ENCODE results near the gene CALY. TPM values are rescaled to one million over a fixed set of nuclear protein-coding genes. Genes with fewer than 3 reads are reported as not detected.
A peak's percentile ranks its signal among the peaks of the same experiment; 100 is the strongest.

The CALY gene
- total RNA-seq, 1 donor from 2014 or later = 4.7 TPM

DNA sequence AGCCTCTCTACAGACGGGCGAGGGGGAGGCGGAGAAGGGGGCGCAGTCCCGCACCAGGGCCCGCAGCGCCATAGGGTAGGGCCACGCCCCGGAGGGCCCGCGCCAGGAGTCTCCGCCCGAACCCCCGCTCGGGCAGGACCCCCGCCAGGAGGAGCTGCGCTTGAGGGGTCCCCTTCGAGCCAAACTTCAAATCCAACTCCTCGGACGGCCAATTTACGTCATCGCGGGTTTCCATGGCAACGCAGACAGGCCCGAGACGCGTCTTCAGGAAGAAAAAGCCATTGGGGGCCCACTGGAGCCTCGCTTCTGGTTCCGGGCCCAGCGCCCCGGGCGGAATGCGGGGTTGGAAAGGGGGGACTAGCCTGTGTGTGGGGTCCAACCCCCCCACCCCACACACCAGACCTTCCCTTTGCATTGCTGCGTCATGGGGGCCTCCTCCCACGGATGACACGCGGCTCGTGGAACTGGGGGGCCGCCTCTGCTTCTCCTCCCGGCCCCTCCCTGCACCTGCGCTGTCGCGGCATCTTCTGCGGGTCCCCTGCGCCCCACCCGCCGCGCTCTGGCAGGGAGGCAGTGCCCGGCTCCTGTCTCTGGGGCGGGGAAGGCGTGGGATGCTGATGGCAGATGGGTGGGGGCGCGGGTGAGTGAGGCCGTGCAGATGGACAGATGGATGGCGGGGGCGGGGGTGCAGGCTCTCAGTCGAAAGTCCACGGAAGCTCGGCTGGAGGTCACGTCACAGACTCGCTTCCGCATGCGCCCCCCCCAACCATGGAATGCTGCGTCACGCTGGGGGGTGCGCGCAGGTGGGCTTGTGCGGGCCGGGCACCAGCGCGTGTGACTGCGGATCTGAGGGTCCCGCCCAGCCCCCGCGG lies 1.2 kb downstream of the CALY start:
- intact Hi-C loops (cut with DNase I) = no loop called here
- no peak overlapping the region for H3K27ac ChIP-seq
- peaks cover 7% of the 10 kb centered on the region for H3K27me3 ChIP-seq
- TF ChIP-seq POLR2AphosphoS5 (IDR thresholded peaks at IDR 0.05; ENCODE audit: insufficient read depth in 1 of 2, low read depth in 1 of 2) (no peak), POLR2A (IDR thresholded peaks at IDR 0.05) (no peak)
- TF ChIP-seq, protein P1, sequence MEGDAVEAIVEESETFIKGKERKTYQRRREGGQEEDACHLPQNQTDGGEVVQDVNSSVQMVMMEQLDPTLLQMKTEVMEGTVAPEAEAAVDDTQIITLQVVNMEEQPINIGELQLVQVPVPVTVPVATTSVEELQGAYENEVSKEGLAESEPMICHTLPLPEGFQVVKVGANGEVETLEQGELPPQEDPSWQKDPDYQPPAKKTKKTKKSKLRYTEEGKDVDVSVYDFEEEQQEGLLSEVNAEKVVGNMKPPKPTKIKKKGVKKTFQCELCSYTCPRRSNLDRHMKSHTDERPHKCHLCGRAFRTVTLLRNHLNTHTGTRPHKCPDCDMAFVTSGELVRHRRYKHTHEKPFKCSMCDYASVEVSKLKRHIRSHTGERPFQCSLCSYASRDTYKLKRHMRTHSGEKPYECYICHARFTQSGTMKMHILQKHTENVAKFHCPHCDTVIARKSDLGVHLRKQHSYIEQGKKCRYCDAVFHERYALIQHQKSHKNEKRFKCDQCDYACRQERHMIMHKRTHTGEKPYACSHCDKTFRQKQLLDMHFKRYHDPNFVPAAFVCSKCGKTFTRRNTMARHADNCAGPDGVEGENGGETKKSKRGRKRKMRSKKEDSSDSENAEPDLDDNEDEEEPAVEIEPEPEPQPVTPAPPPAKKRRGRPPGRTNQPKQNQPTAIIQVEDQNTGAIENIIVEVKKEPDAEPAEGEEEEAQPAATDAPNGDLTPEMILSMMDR (IDR thresholded peaks at IDR 0.05) = no peak
- peak overlapping the region; percentile 29 to 41 for H3K4me3 ChIP-seq
- peaks cover 25% of the 10 kb centered on the region for H3K4me1 ChIP-seq
- no peaks in the 10 kb centered on the region for H3K9me3 ChIP-seq
- no peaks in the 10 kb centered on the region for H3K36me3 ChIP-seq
- no peak for DNase-seq (ENCODE audit: extremely low spot score in 2 of 2)

DNA sequence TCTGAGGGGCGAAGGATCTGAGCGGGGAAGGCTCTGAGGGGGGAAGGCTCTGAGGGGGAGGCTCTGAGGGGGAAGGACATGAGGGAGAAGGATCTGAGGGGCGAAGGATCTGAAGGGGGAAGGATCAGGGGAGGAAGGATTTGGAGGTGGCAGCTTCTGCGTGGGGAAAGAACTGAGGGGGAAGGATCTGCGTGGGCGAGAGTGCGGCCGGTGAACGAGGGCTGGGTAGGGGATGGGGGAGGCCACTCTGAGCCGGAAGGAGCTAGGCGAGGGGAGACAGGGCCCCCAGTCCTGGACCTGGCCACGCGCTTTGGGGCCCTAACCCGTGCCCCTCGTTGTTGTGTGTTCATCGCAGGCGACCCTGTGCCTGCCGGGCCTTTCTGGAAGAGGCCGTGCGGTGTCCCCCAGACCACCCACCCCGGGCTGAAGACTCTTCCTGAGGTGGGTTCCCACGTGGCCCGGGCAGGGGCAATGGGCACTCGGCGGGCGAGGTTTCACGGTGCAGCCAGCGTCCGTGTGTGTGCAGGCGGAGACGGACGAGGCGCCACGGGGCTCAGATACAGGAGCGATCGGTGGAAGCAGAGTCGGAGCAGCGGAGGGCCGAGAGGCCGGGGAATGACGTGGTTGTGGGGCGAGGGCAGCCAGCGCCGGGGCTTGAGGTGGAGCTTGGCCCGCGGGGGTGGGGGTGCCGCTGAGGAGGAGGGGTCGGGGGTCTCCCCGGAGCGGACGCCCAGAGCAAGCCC lies 2.0 kb downstream of the CALY start:
- H3K9me3 ChIP-seq = no peaks in the 10 kb centered on the region
- TF ChIP-seq, protein P1 (IDR thresholded peaks at IDR 0.05) = no peak
- TF ChIP-seq POLR2A (IDR thresholded peaks at IDR 0.05) (no peak), POLR2AphosphoS5 (IDR thresholded peaks at IDR 0.05; ENCODE audit: insufficient read depth in 1 of 2, low read depth in 1 of 2) (no peak)
- H3K4me1 ChIP-seq = peaks cover 29% of the 10 kb centered on the region
- peak overlapping the region; percentile 29 to 41 for H3K4me3 ChIP-seq
- H3K27ac ChIP-seq = no peak overlapping the region
- H3K36me3 ChIP-seq = no peaks in the 10 kb centered on the region
- peaks cover 7% of the 10 kb centered on the region for H3K27me3 ChIP-seq
- DNase-seq (ENCODE audit: extremely low spot score in 2 of 2) = no peak
- intact Hi-C loops (cut with DNase I) = no loop called here

DNA sequence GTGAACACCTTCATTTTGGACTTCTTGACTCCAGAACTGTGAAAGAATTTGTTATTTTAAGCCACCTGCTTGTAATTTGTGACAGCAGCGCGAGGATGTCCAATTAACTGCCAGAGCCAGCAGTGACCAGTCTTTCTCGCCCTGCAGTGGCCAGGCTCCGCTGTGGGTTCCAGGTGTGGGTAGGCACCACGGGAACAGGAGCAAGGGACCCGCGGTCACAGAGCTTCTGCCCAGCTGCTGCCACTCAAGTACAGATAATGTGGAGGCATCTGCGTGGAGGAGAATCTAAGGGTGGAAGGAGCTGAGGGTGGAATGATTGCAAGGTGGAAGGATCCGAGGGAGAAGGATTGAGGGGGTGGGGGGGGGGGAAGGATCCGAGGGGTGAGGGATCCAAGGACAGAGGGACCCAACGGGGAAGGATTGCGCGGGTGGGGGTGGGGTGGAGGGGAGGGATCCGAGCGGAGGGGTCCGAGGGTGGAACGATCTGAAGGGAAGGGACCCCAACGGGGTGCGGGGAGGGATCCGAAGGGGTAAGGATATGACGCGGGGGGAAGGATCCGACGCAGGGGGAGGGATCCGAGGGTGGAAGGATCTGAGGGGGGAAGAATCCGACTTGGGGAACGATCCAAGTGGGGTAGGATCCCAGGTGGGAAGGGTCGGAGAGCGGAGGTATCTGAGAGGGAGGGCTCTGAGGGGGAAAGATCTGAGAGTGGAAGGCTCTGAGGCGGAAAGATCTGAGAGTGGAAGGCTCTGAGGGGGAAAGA lies 3.6 kb downstream of the CALY start:
- peaks cover 34% of the 10 kb centered on the region for H3K4me1 ChIP-seq
- no peak overlapping the region for H3K4me3 ChIP-seq
- no peak for TF ChIP-seq POLR2AphosphoS5 (IDR thresholded peaks at IDR 0.05; ENCODE audit: insufficient read depth in 1 of 2, low read depth in 1 of 2)
- no peak overlapping the region for H3K27ac ChIP-seq
- H3K9me3 ChIP-seq = no peaks in the 10 kb centered on the region
- H3K27me3 ChIP-seq = peaks cover 11% of the 10 kb centered on the region
- intact Hi-C loops (cut with DNase I) = no loop called here
- DNase-seq (ENCODE audit: extremely low spot score in 2 of 2) = no peak
- H3K36me3 ChIP-seq = no peaks in the 10 kb centered on the region

DNA sequence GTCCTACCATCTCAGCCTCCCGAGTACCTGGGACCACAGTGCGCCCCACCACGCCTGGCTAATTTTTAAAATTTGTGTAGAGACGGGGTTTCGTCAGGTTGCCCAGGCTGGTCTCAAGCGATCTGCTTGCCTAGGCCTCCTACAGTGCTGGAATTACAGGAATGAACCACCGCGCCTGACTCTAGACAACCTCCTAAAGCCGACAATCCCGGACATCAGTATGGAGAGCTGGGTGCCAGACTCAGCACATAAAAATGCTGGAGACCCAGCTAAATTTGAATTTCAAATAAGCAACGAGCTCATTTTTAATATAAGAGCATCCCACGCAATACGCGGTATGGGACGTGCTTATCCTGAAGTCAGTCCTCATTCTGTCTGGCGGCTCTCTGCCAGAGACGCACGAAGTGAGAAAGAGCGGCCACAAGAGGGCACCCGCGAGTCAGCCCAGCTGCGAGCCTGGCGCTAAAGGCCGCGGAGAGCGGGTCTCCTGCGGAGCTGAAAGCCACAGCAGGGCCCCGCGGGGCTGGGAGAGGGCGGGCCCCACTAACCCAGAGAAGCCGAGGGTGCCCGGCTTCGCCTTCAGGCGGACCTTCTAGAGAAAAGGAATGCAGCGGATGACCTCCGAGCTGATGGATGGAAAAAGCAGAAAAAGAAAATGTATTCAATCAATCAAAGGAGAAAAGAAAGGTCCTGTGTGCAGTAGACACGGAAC lies 7.0 kb downstream of the CALY start:
- H3K4me3 ChIP-seq = peak overlapping the region in 1 of 2 donors; percentile 30
- no peak overlapping the region for H3K27ac ChIP-seq
- TF ChIP-seq POLR2AphosphoS5 (IDR thresholded peaks at IDR 0.05; ENCODE audit: insufficient read depth in 1 of 2, low read depth in 1 of 2) (peak in 1 of 2 donors; percentile 12), POLR2A (IDR thresholded peaks at IDR 0.05) (no peak)
- TF ChIP-seq, protein P1 (IDR thresholded peaks at IDR 0.05) = peak; percentile 69 to 85 (median 74)
- H3K36me3 ChIP-seq = no peaks in the 10 kb centered on the region
- no peaks in the 10 kb centered on the region for H3K9me3 ChIP-seq
- DNase-seq (ENCODE audit: extremely low spot score in 2 of 2) = no peak
- H3K4me1 ChIP-seq = peaks cover 26% of the 10 kb centered on the region
- peaks cover 25% of the 10 kb centered on the region for H3K27me3 ChIP-seq
- intact Hi-C loops (cut with DNase I) = no loop called here

Data from vagina (tissue), 2 donors.